GM12865 (cell line): ENCODE results near the gene CCDC50.

Experiments used
- DNase-seq: peaks from one replicate; pipeline ENCODE4 v3.0.0; 2010; ENCODE audit warnings: low read depth
- H3K4me3 ChIP-seq: 2 replicates; pipeline ENCODE4 v1.5.1; 2011; ENCODE audit warnings: mild to moderate bottlenecking, low read depth, low read length, control low read depth
- CTCF ChIP-seq: IDR thresholded peaks from 2 replicates; pipeline ENCODE4 v1.5.1; 2011; ENCODE audit warnings: low read length, control low read depth, low read depth, inconsistent platforms; ENCODE audit not compliant: insufficient read depth; ENCODE audit errors: missing control alignments

The CCDC50 gene

GRCh38 chr3:191356631-191357439 is 27.6 kb downstream of the CCDC50 start:
- DNase-seq, result no peak
- no peak for TF ChIP-seq CTCF
- H3K4me3 ChIP-seq, result no peak overlapping the region

- H3K4me3 ChIP-seq, result no peak overlapping the region
- TF ChIP-seq CTCF, result no peak
- DNase-seq, result no peak
These were observed 28.7 kb downstream of the CCDC50 start for GRCh38 chr3:191357909-191358308.

GRCh38 chr3:191358929-191359328 is 29.7 kb downstream of the CCDC50 start:
- no peak for TF ChIP-seq CTCF
- peak; percentile 50 for DNase-seq
- H3K4me3 ChIP-seq, result peak overlapping the region; percentile 56

GRCh38 chr3:191360620-191361019 is 31.4 kb downstream of the CCDC50 start:
- no peak for DNase-seq
- H3K4me3 ChIP-seq, result no peak overlapping the region; the same call in 1 of the 2 replicates
- TF ChIP-seq CTCF, result no peak

GRCh38 chr3:191361456-191361855 is 32.3 kb downstream of the CCDC50 start:
- H3K4me3 ChIP-seq, result no peak overlapping the region
- no peak for DNase-seq
- TF ChIP-seq CTCF, result no peak

- no peak for DNase-seq
- TF ChIP-seq CTCF, result no peak
- H3K4me3 ChIP-seq, result no peak overlapping the region
These were observed 32.8 kb downstream of the CCDC50 start for GRCh38 chr3:191362037-191362436.

GRCh38 chr3:191362524-191363090 is 33.4 kb downstream of the CCDC50 start:
- no peak for DNase-seq
- TF ChIP-seq CTCF, result no peak
- H3K4me3 ChIP-seq, result no peak overlapping the region
